ENCODE data around the gene PCSK7.
A peak's percentile ranks its signal among the peaks of the same experiment; 100 is the strongest.
"Not testable (repeated sequence)": the region's sequence is repeated elsewhere in the genome, so short reads cannot be mapped to it uniquely, and the experiment has no call there.

The PCSK7 gene

DNA sequence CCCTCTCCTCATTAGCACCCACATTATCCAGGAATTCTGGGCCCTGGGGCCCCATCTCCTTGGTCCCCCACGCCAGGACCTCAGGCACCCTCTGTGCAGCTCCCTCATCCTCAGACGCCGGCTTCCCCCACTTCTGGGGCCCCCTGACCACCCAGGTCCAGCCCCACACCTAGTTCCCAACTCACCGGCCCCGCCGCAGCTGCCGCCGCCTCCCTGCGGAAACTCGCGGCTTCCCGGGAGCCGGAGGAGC lies at the start of gene PCSK7:
Gene PCSK7, minus strand, starts transcription at position 232 of the 250 bp plus-strand sequence. CDS start 2,229 bp downstream, outside the sequence.
- no peak for DNase-seq

GRCh38 chr11:117281159-117281558 lies 49.3 kb upstream of the PCSK7 start:
- DNase-seq: no peak

DNA sequence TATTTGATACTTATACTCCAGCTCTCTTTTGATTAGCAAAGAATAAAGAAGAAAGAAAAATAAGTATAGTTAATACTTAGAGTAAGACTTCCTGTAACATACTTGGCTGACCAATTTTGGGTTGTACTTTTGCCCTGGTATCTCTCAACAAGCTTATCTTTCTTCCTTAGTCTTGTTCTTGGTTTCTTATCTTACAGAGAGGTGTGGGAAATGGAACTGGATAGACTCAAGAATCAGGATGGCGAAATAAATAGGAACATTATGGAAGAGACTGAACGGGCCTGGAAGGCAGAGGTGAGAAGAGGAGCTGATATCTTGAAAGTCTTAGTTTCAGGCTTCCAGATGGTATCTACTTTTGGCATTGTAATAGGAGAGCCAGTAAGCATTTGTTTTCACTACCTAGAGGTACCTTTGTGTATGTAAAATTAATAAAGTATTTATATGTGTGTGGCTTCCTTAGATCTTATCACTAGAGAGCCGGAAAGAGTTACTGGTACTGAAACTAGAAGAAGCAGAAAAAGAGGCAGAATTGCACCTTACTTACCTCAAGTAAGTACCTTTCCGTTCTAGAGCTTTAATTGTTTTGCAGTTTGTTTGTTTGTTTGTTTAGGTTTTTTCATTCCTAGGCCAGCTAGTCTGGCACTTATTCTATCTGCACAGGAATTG lies 48.0 kb upstream of the PCSK7 start:
- no peak for DNase-seq

GRCh38 chr11:117278347-117278746 lies 46.5 kb upstream of the PCSK7 start:
- no peak for DNase-seq

GRCh38 chr11:117273550-117274289 lies 41.8 kb upstream of the PCSK7 start:
- no peak for DNase-seq

DNA sequence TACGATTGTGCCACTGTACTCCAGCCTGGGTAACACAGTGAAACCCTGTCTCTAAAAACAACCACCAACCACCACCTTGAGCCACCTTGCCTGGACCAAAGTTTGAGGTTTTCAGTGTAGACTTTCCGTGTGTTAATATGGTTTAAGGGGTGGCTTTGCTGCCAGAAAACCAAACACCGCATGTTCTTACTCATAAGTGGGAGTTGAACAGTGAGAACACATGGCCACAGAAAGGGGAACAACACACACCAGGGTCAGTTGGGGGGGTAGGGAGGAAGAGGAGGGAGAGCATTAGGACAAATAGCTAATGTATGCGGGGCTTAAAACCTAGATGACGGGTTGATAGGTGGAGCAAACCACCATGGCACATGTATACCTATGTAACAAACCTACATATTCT lies 40.3 kb upstream of the PCSK7 start:
- DNase-seq: not testable (repeated sequence)

- no peak for DNase-seq
Measured at GRCh38 chr11:117271208-117271607, 39.3 kb upstream of the PCSK7 start.

DNA sequence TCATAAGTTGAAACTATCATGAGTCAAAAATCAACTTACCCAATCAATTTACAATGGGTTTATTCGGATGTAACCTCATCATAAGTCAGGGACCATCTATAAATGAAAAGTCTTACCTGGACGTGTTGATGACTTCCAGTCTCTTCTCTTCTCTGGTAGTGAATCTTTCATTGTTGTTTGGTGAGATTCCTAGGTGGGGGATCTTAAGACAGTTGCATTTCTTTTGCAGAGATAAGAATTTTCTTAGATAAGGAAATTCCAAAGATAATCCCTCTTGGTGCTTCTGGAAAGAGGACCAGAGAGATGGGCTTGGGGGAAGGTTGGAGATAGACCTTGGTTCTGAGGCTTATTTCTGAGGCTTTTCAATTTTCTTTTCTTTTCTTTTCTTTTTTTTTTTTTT lies 38.0 kb upstream of the PCSK7 start:
- DNase-seq: no peak

- DNase-seq: no peak
Measured at GRCh38 chr11:117265745-117266144, 33.9 kb upstream of the PCSK7 start.

GRCh38 chr11:117264624-117265323 lies 32.9 kb upstream of the PCSK7 start:
- DNase-seq: not testable (repeated sequence)

DNA sequence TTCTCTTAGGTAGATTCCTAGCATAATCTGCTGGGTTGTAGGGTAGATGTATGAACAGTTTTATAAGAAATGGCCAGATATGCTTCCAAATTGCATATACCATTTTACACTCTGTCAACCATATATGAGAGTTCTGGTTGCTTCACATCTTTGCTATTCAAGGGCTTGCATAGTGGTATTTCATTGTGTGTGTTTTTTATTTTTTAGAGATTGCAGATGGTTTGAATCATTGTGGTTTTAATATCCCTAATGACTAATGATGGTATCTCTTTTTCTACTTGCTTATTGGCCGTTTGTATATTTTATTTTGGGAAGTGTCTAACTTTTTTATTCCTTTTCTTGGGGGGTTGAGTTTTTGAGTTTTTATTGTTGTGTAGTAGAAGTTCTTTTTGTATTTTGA lies 27.5 kb upstream of the PCSK7 start:
- DNase-seq: no peak

DNA sequence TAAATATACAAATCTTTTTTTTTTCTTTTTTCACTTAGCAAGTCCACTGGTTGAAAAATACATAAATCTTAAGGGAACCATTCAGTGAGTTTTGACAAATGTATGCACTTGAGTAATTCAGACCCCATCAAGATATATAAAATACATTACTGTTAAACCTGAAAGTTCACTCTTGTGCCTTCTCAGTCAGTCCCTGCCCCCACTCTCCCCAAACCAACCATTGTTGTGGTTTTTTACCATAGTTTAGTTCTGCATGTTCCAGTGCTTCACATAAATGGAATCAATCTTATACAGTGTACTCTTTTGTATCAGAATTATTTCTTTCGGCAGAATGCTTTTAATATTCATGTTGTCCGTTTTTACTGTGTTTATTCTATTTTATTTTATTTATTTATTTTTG lies 26.7 kb upstream of the PCSK7 start:
- DNase-seq: no peak

- DNase-seq: no peak
Measured at GRCh38 chr11:117256573-117256972, 24.7 kb upstream of the PCSK7 start.

DNA sequence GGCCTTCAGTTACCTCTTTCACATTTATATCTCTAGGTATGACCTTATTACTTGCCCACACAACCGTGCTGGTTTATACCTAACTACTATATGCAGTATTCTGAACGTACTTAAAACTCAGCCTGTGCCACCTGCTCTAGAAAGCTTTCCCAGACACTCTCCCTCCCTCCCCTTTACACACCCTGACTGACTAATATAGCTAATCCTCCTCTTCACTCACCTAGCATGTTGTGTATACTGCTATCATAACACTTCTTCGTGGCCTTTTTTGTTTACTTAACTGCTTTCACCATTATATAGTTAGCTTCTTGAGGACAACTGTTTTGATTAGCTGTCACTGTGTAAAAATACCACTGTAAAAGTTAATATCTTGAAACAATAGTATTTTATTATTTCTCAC lies 24.1 kb upstream of the PCSK7 start:
- no peak for DNase-seq

GRCh38 chr11:117251506-117251905 lies 19.6 kb upstream of the PCSK7 start:
- no peak for DNase-seq

- DNase-seq: no peak
Measured at GRCh38 chr11:117249571-117249970, 17.7 kb upstream of the PCSK7 start.

DNA sequence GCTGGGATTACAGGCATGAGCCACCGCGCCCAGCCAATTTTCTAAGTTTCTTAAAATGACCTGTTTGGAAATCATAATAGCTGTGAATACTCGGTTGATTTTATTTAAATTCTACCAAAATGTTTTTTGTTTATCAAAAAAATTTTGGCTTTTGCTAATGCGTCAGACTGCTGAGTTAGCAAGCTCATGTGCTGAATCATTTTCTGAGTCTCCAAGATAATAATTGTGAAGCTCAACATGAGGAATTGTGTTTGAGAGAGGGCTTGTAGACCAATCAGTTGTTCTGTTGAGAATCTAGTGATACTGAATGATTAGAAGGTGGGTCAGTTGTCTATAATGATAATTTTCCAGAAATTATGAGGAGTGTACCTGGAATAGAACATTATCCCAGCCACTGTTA lies 16.5 kb upstream of the PCSK7 start:
- DNase-seq: no peak

DNA sequence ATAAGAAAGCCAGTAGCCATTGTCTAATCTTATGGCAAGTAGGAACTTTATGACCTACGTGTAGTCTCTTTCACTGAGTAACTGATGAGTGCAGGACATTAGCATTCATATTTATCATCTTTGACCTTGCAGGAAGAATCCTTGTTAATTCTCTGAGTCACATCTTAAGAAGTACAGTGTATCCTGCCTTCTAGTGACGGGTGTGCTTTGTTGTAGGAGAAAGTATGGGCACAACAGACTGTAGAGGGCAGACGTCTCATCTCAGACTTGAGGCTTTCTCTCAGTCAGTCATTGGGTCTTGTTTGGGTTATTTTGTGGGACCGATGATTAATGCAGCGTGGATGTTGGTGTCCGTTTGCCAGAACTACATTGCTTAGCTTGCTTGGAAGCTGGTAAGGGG lies 7.4 kb upstream of the PCSK7 start:
- DNase-seq: no peak

GRCh38 chr11:117238221-117238620 lies 6.3 kb upstream of the PCSK7 start:
- DNase-seq: no peak

- no peak for DNase-seq
Measured at GRCh38 chr11:117232911-117233409, 1.1 kb upstream of the PCSK7 start.

DNA sequence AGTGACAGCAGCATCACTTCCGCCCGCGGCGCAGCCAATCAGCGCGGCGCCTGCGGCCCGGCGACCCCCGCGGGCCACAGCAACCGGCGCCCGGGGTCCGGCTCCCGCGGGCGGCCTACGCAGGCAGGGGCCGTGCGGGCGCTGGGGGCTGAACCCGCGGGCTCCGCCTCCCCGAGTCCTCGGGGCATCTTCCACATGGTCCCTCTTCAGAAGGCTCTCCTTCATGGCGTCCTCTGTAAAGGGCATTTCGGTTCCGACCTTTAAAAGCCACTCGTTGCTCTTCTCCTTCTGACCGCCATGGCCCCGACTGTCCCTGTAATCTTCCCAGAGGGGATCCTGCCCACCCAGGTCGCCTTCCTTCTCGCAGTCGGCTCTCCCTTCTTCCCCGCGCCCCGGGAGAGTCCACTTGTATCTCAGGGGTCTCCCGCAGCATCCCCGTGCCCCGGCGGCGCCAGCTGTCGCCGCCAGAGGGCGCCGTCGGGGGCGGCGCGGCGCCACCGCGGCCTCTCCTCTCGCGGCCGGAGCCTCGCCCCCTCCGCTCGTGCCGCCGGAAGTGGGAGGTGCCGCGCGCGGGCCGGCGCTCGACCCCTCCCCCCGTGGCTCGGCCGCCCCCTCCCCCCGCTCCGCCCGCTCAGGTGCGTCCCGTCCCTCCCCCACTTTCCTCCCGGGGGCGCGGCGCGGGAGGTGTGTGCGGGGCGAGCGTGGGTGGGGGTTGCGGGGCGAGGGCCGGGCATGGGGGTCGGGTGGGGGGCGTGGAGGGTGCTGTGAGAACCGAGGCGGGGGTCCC lies 412 bp upstream of the PCSK7 start, which contains the start of gene RNF214:
Gene RNF214, plus strand, starts transcription at position 580 of the 787 bp plus-strand sequence. CDS start 1,602 bp downstream, outside the sequence.
- peak; percentile 72 to 87 for DNase-seq

DNA sequence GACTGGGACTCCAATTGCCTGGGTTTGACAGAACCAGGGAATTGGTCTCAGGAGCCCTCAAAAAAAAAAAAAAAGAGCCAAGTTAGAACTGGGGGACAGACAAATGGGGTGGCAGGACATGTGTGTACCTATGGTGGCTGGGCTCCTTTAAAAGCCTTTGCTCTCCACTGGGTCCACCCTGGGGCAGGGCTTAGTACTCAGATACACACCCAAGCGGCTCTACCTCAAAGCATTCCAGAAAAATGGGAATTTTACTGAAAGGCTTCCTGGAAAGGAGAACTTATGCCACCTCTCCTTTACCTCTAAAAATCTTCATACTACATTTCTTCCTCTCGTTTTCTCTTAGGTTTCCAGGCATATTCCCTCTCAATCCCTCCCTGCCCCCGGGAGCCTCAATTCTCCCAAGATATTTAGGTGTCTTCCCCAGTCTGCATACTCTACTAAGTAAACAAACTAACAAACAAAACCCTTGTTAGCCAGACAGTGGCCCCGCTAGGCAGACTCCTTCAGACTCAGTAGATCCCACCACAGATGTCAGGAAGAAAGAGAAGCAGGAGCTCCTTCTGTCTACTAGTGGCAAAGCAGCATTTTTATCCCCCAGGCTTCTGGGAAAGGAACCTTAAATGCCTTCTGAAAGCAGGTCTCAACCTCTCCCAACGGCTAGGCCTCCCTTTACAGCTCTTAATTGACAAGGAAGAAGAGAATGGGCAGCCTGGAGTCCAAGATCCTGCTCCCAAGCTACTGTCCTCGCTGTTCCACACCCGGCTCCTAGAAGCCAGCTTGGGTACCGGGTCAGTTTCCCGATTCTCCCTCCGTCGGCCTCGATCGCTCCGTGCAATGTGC lies 653 bp downstream of the PCSK7 start:
- DNase-seq: no peak

All from NCI-H1930 (cell line).